Keratinocyte (primary cell): Measurements from ENCODE around the gene ADAMTSL5. TPM values are rescaled to one million over a fixed set of nuclear protein-coding genes. Genes with fewer than 3 reads are reported as not detected.
A peak's percentile ranks its signal among the peaks of the same experiment; 100 is the strongest.

Experiments
- DNase-seq: peaks from one replicate; pipeline ENCODE4 v3.0.0-alpha.2; 2011; ENCODE audit warnings: low read depth, missing footprints, low spot score
- FAIRE-seq: peaks from 2 replicates; lab custom pipeline; 2011; peaks lifted over from hg19 to GRCh38; lab: Jason Lieb, UNC
- H2AFZ ChIP-seq: 2 replicates; pipeline ENCODE4 v1.6.0; 2012; ENCODE audit warnings: low read length, control low read depth, inconsistent platforms; ENCODE audit not compliant: control insufficient read depth
- H3K27ac ChIP-seq: 2 replicates; pipeline ENCODE4 v1.5.1; 2011; ENCODE audit warnings: low read length; ENCODE audit not compliant: control insufficient read depth, insufficient read depth
- H3K27me3 ChIP-seq: 3 replicates; pipeline ENCODE4 v1.6.0; 2011; ENCODE audit warnings: low read length; ENCODE audit not compliant: control insufficient read depth, insufficient read depth; ENCODE audit errors: extremely low read depth
- H3K36me3 ChIP-seq, 2 experiments: 2 replicates in 1 of 2; 3 replicates in 1 of 2; pipeline ENCODE4 v1.5.1; 2011; ENCODE audit warnings: low read length in 2 of 2, mild to moderate bottlenecking in 1 of 2; ENCODE audit not compliant: control insufficient read depth in 2 of 2, insufficient read depth in 2 of 2; ENCODE audit errors: extremely low read depth in 1 of 2
- H3K4me1 ChIP-seq: 3 replicates; pipeline ENCODE4 v1.5.1; 2011; ENCODE audit warnings: low read length; ENCODE audit not compliant: control insufficient read depth, insufficient read depth; ENCODE audit errors: extremely low read depth
- H3K4me2 ChIP-seq: 3 replicates; pipeline ENCODE4 v1.6.0; 2011; ENCODE audit warnings: low read depth, low read length; ENCODE audit not compliant: control insufficient read depth, insufficient read depth; ENCODE audit errors: extremely low read depth
- H3K4me3 ChIP-seq, 3 experiments: fragments of 200-600 bp in 1 of 3; sonication (generic) in 1 of 3; 2 replicates in 2 of 3; 3 replicates in 1 of 3; pipeline ENCODE4 v1.5.1; 2011 to 2016; ENCODE audit warnings: low read length in 3 of 3, mild to moderate bottlenecking in 3 of 3, control low read depth in 2 of 3, inconsistent platforms in 1 of 3, low read depth in 1 of 3, mixed read lengths in 1 of 3, mixed run types in 1 of 3, moderate library complexity in 1 of 3; ENCODE audit not compliant: control insufficient read depth in 2 of 3, insufficient read depth in 2 of 3; ENCODE audit errors: extremely low read depth in 1 of 3
- H3K79me2 ChIP-seq: 2 replicates; pipeline ENCODE4 v1.6.0; 2012; ENCODE audit warnings: low read length; ENCODE audit not compliant: control insufficient read depth, insufficient read depth
- H3K9ac ChIP-seq: 3 replicates; pipeline ENCODE4 v1.6.0; 2011; ENCODE audit warnings: low read length; ENCODE audit not compliant: control insufficient read depth, insufficient read depth; ENCODE audit errors: extremely low read depth
- H3K9me1 ChIP-seq: 3 replicates; pipeline ENCODE4 v1.6.0; 2011; ENCODE audit warnings: low read length; ENCODE audit not compliant: control insufficient read depth, insufficient read depth; ENCODE audit errors: extremely low read depth
- H3K9me3 ChIP-seq: 2 replicates; pipeline ENCODE4 v1.5.1; 2012; ENCODE audit warnings: low read depth, low read length; ENCODE audit not compliant: control insufficient read depth
- H4K20me1 ChIP-seq: 3 replicates; pipeline ENCODE4 v1.6.0; 2011; ENCODE audit warnings: low read length; ENCODE audit not compliant: control insufficient read depth, insufficient read depth; ENCODE audit errors: extremely low read depth
- EZH2 ChIP-seq: IDR thresholded peaks from one replicate; pipeline ENCODE4 v1.6.1; 2012; ENCODE audit warnings: inconsistent platforms, mild to moderate bottlenecking, low read length, moderate library complexity
- dilution Hi-C: fragments of 300-500 bp; cut with MboI; formaldehyde crosslinking; loops from one replicate; pipeline ENCODE4 v1.7.0; 2020; ENCODE audit warnings: low sequenced_read_pairs; ENCODE audit not compliant: extremely low pct_ligation_motif_present
- polyA minus RNA-seq, 3 experiments: library from RNA; depleted of rRNA, polyadenylated mRNA; stranded (reverse); fragments of >200 nt; gene quantifications; 1 replicate in 1 of 3; 2 replicates in 1 of 3; 3 replicates in 1 of 3; pipeline ENCODE4 v1.2.3, GENCODE V29; 2011
- polyA plus RNA-seq, 5 experiments: library from polyadenylated mRNA; depleted of rRNA in 3 of 5; stranded (reverse) in 3 of 5; stranded (forward) in 1 of 5; unstranded in 1 of 5; fragments of >200 nt; gene quantifications; 1 replicate in 1 of 5; 2 replicates in 3 of 5; 3 replicates in 1 of 5; pipeline versions ENCODE4 v1.2.1 to v1.2.3, GENCODE V29; 2011 to 2012; ENCODE audit warnings: missing spikeins in 2 of 5, low read depth in 1 of 5, low replicate concordance in 1 of 5
- TF ChIP-seq, protein P1 (sequence below), 3 experiments: IDR thresholded peaks in 1 of 3; conservative IDR thresholded peaks in 1 of 3; optimal IDR thresholded peaks in 1 of 3; 2 replicates in 2 of 3; 3 replicates in 1 of 3; pipeline versions ENCODE3 to v1.5.1; 2011; ENCODE audit warnings: low read length in 3 of 3, mild to moderate bottlenecking in 3 of 3, moderate library complexity in 2 of 3, control low read depth in 1 of 3, inconsistent platforms in 1 of 3; ENCODE audit not compliant: insufficient read depth in 2 of 3; ENCODE audit errors: extremely low read depth in 1 of 3

Gene ADAMTSL5, protein sequence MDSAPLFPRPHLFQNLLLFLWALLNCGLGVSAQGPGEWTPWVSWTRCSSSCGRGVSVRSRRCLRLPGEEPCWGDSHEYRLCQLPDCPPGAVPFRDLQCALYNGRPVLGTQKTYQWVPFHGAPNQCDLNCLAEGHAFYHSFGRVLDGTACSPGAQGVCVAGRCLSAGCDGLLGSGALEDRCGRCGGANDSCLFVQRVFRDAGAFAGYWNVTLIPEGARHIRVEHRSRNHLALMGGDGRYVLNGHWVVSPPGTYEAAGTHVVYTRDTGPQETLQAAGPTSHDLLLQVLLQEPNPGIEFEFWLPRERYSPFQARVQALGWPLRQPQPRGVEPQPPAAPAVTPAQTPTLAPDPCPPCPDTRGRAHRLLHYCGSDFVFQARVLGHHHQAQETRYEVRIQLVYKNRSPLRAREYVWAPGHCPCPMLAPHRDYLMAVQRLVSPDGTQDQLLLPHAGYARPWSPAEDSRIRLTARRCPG
- polyA plus RNA-seq (4.2 to 8.5 TPM (median 5.7 TPM) in 3 replicates), polyA minus RNA-seq (4.6 to 5.7 TPM (median 5.1 TPM) in 3 replicates)
- 1.9 TPM for polyA plus RNA-seq (2011; ENCODE audit: low read depth)
- 5.2 and 8.3 TPM in 2 replicates for polyA plus RNA-seq (2011; cell fraction: cytosol; rRNA removed)
- 17.7 and 25.8 TPM in 2 replicates for polyA plus RNA-seq (2011; cell fraction: nucleus; rRNA removed)
- polyA plus RNA-seq (2012; ENCODE audit: low replicate concordance), result 3.6 and 8.7 TPM in 2 replicates
- polyA minus RNA-seq (2011; cell fraction: cytosol; rRNA and poly(A)+ RNA removed), result 15.2 TPM
- 7.5 and 9.9 TPM in 2 replicates for polyA minus RNA-seq (2011; cell fraction: nucleus; rRNA and poly(A)+ RNA removed)

DNA sequence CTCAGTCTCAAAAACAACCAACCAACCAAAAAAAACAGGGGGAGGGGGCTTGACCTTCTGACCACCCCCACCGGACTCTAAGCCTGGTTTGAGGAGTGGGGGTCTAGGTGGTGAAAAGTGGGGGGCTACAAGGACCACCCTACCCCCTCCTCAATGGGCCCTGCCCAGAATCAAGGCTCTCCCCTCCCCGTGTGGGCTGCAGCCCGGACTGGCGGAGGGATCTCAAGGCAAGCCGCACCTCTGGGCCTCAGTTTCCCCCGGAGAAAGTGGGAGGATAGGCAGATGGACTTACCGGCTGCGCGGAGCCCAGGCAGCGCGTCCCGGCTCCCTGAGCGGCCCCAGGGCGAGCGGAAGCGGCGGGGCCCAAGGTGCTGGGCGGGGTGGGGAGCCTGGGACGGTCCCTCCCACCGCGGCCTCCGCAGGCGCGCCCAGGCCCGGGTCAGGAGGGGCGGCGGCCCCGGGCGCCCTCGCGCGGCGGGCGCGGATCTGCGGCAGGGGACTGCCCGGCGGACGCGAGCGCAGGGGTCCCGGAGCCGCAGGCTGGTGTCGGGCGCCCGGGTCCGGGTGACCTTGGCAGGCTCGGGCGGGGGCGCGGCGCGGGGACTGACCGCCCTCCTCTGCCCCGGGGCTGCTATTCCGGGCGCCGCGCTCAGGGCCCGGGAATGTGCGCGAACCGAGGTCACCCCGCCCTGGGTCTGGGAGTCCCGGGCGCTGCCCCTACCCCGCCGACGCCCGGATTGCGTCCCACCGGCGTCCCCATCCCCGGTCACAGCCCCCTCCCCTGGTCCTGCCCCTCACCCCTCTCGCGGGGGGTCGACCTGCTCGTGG lies at the start of gene ADAMTSL5:
ADAMTSL5 (minus strand) TSS at position 349 of the 828 bp plus-strand sequence. CDS start 2,076 bp downstream, outside the sequence.
- Histone ChIP-seq H3K79me2 (no peaks in the 10 kb centered on the region), H3K27ac (peak within 1 kb of the TSS; percentile 8), H3K4me1 (peaks cover 9% of the 10 kb centered on the region), H3K4me3 (peak within 1 kb of the TSS; percentile 57 to 81 (median 69)), H4K20me1 (no peaks in the 10 kb centered on the region), H3K27me3 (no peaks in the 10 kb centered on the region), H3K9ac (peak within 1 kb of the TSS; percentile 60), H3K36me3 (peaks cover 0 to 2% of the 10 kb centered on the region in 2 experiments), H3K9me1 (no peaks in the 10 kb centered on the region), H3K4me2 (peak within 1 kb of the TSS; percentile 79), H2AFZ (peak within 1 kb of the TSS; percentile 2), H3K9me3 (no peaks in the 10 kb centered on the region)
- dilution Hi-C loops, result no loop called here
- TF ChIP-seq, protein P1, sequence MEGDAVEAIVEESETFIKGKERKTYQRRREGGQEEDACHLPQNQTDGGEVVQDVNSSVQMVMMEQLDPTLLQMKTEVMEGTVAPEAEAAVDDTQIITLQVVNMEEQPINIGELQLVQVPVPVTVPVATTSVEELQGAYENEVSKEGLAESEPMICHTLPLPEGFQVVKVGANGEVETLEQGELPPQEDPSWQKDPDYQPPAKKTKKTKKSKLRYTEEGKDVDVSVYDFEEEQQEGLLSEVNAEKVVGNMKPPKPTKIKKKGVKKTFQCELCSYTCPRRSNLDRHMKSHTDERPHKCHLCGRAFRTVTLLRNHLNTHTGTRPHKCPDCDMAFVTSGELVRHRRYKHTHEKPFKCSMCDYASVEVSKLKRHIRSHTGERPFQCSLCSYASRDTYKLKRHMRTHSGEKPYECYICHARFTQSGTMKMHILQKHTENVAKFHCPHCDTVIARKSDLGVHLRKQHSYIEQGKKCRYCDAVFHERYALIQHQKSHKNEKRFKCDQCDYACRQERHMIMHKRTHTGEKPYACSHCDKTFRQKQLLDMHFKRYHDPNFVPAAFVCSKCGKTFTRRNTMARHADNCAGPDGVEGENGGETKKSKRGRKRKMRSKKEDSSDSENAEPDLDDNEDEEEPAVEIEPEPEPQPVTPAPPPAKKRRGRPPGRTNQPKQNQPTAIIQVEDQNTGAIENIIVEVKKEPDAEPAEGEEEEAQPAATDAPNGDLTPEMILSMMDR (optimal IDR thresholded peaks at IDR 0.05 in 1 of 3, IDR thresholded peaks at IDR 0.05 in 1 of 3, conservative IDR thresholded peaks at IDR 0.05 in 1 of 3; ENCODE audit: extremely low read depth in 1 of 3, insufficient read depth in 2 of 3, low read length in 3 of 3), result peak in 1 of 3 experiments; percentile 54
- TF ChIP-seq EZH2, result no peak
- no peak for DNase-seq
- FAIRE-seq, result no peak

DNA sequence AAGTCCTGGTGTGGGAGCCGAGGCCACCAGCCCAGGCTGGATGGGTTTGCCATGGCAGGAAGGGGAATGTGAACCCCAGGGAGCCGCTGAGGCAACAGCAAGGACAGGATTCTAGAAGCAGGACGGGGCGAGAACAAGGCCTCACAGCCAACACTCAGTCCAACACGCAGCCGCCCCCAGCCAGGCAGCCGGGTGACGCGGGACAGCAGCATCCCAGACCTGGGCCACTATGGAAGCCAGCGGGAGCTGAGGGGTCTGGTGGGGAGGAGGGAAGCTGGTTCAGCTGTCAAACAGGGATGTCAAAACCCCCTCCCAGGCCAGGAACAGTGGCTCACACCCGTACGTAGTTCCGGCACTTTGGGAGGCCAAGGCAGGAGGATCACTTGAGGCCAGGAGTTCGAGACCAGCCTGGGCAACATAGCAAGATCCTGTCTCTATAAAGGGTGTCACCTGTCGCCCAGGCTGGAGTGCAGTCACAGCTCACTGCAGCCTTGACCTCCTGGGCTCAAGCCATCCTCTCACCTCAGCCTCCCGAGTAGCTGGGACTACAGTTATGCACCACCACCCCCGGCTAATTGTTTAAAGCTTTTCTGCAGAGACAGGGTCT lies 48.5 kb upstream of the ADAMTSL5 start:
- FAIRE-seq (no peak), DNase-seq (no peak)
- Histone ChIP-seq H3K9ac (no peak overlapping the region), H3K27ac (no peak overlapping the region), H3K4me1 (no peaks in the 10 kb centered on the region), H3K36me3 (peaks cover 0 to 4% of the 10 kb centered on the region in 2 experiments), H3K9me1 (no peaks in the 10 kb centered on the region), H3K4me2 (no peak overlapping the region), H2AFZ (no peak overlapping the region), H3K27me3 (no peaks in the 10 kb centered on the region), H3K9me3 (no peaks in the 10 kb centered on the region), H3K4me3 (no peak overlapping the region), H4K20me1 (no peaks in the 10 kb centered on the region), H3K79me2 (peaks cover 30% of the 10 kb centered on the region)
- dilution Hi-C loops, result no loop called here
- TF ChIP-seq, protein P1 (optimal IDR thresholded peaks at IDR 0.05 in 1 of 3, IDR thresholded peaks at IDR 0.05 in 1 of 3, conservative IDR thresholded peaks at IDR 0.05 in 1 of 3; ENCODE audit: extremely low read depth in 1 of 3, insufficient read depth in 2 of 3, low read length in 3 of 3), result no peak
- no peak for TF ChIP-seq EZH2
